Epidermal melanocyte (primary cell): ENCODE data around the gene ZC3H4.

Experiments
- DNase-seq: peaks from one replicate; pipeline ENCODE4 v3.0.0; 2011; ENCODE audit warnings: low spot score; ENCODE audit not compliant: insufficient read length

ZC3H4 gene

GRCh38 chr19:47134545-47134944 is 21.0 kb upstream of the ZC3H4 start:
- DNase-seq, result no peak

GRCh38 chr19:47133021-47133471 is 19.5 kb upstream of the ZC3H4 start:
- DNase-seq, result no peak

- no peak for DNase-seq
These were observed 18.7 kb upstream of the ZC3H4 start for GRCh38 chr19:47132194-47132852.

- peak; percentile 97 for DNase-seq
These were observed 17.1 kb upstream of the ZC3H4 start, which contains the start of gene SAE1 for GRCh38 chr19:47130589-47131227. Gene SAE1 (plus strand): TSS chr19:47130835. CDS start chr19:47130931, 96 bp downstream.

GRCh38 chr19:47130120-47130588 is 16.6 kb upstream of the ZC3H4 start:
- no peak for DNase-seq

- DNase-seq, result no peak
These were observed 16.0 kb upstream of the ZC3H4 start for GRCh38 chr19:47129579-47129978.

GRCh38 chr19:47125669-47125938 is 12.0 kb upstream of the ZC3H4 start:
- no peak for DNase-seq

- DNase-seq, result peak; percentile 46
These were observed 11.5 kb upstream of the ZC3H4 start for GRCh38 chr19:47124937-47125668.

- no peak for DNase-seq
These were observed 9.8 kb upstream of the ZC3H4 start for GRCh38 chr19:47123406-47123805.

GRCh38 chr19:47122359-47123335 is 9.1 kb upstream of the ZC3H4 start:
- DNase-seq, result no peak

GRCh38 chr19:47120470-47121067 is 7.0 kb upstream of the ZC3H4 start:
- no peak for DNase-seq

GRCh38 chr19:47113850-47114651 is 475 bp upstream of the ZC3H4 start:
- DNase-seq, result no peak

- DNase-seq, result no peak
These were observed 1.2 kb downstream of the ZC3H4 start for GRCh38 chr19:47112166-47112996.

GRCh38 chr19:47111682-47112165 is 1.9 kb downstream of the ZC3H4 start:
- no peak for DNase-seq

GRCh38 chr19:47111006-47111621 is 2.5 kb downstream of the ZC3H4 start:
- DNase-seq, result no peak

GRCh38 chr19:47110521-47111005 is 3.0 kb downstream of the ZC3H4 start:
- DNase-seq, result no peak

GRCh38 chr19:47109541-47110375 is 3.8 kb downstream of the ZC3H4 start:
- no peak for DNase-seq

GRCh38 chr19:47109177-47109540 is 4.4 kb downstream of the ZC3H4 start:
- DNase-seq, result no peak
